GM12878 (cell line): ENCODE results near the gene SCARB2. TPM values are rescaled to one million over a fixed set of nuclear protein-coding genes. Genes with fewer than 3 reads are reported as not detected.

Experiments
- ATAC-seq: fragments of 200-7000 bp; cut with Tn5 transposase; 3 replicates; pipeline ENCODE4 v1.9.1; 2020; ENCODE audit warnings: mild to moderate bottlenecking, moderate library complexity
- BruUV-seq: library from RNA; stranded (reverse); fragments of 400-500 nt; replicated peaks from 2 replicates; lab custom pipeline; 2021; lab: Mats Ljungman, UMichigan
- CTCF ChIA-PET: fragments of 300-600 bp; sonication (Branson Sonifier 250); formaldehyde crosslinking; extraction: SDS; loops from one replicate; lab custom pipeline; 2021; ENCODE audit warnings: inconsistent platforms; lab: Yijun Ruan, JAX
- POLR2A ChIA-PET: fragments of 350-600 bp; formaldehyde crosslinking; extraction: SDS; loops from one replicate; lab custom pipeline; 2021; ENCODE audit warnings: inconsistent platforms; lab: Charles Lee
- RAD21 ChIA-PET: fragments of 300-600 bp; sonication (Branson Sonifier 250); formaldehyde crosslinking; loops from one replicate; lab custom pipeline; 2023; ENCODE audit warnings: antibody characterized with exemption; ENCODE audit not compliant: unreplicated experiment; lab: Charles Lee
- SMC1A ChIA-PET: fragments of 300-600 bp; sonication (Branson Sonifier 250); formaldehyde crosslinking; loops from one replicate; lab custom pipeline; 2023; ENCODE audit not compliant: unreplicated experiment, uncharacterized antibody; lab: Charles Lee
- DNase-seq: peaks from one replicate; pipeline ENCODE4 v3.0.0-alpha.2; 2011; ENCODE audit warnings: low read depth, low spot score
- FAIRE-seq: peaks from 3 replicates; lab custom pipeline; 2011; peaks lifted over from hg19 to GRCh38; lab: Jason Lieb, UNC
- H2AFZ ChIP-seq: 2 replicates; pipeline ENCODE4 v1.6.0; 2011; ENCODE audit warnings: low read depth, low read length, control low read depth; ENCODE audit not compliant: control insufficient read depth
- H3K27ac ChIP-seq: 2 replicates; pipeline ENCODE4 v1.5.1; 2011; ENCODE audit warnings: control low read depth; ENCODE audit not compliant: control insufficient read depth, insufficient read depth
- H3K27me3 ChIP-seq, 2 experiments: replicated peaks in 1 of 2; 2 replicates each; pipeline versions ENCODE4 v1.6.0 to v1.6.1; 2011; ENCODE audit warnings: low read length in 1 of 2; ENCODE audit not compliant: control insufficient read depth in 2 of 2, insufficient read depth in 2 of 2
- H3K36me3 ChIP-seq, 2 experiments: 2 replicates each; pipeline ENCODE4 v1.5.1; 2011; ENCODE audit warnings: low read length in 1 of 2; ENCODE audit not compliant: control insufficient read depth in 2 of 2, insufficient read depth in 2 of 2
- H3K4me1 ChIP-seq: 2 replicates; pipeline ENCODE4 v1.6.1; 2011; ENCODE audit warnings: mild to moderate bottlenecking, low read length, moderate library complexity, mixed read lengths; ENCODE audit not compliant: control insufficient read depth, insufficient read depth
- H3K4me2 ChIP-seq: 2 replicates; pipeline ENCODE4 v1.6.0; 2011; ENCODE audit warnings: control low read depth; ENCODE audit not compliant: control insufficient read depth, insufficient read depth
- H3K4me3 ChIP-seq: fragments of 200-600 bp; sonication (generic); 2 replicates; pipeline ENCODE4 v1.5.1; 2016
- H3K79me2 ChIP-seq: 2 replicates; pipeline ENCODE4 v1.6.0; 2011; ENCODE audit warnings: low read length; ENCODE audit not compliant: control insufficient read depth, insufficient read depth
- H3K9ac ChIP-seq: 2 replicates; pipeline ENCODE4 v1.8.0; 2011; ENCODE audit warnings: low read length, control low read depth, mixed read lengths; ENCODE audit not compliant: control insufficient read depth, insufficient read depth
- H3K9me3 ChIP-seq: replicated peaks from 3 replicates; pipeline ENCODE4 v1.5.1; 2011; ENCODE audit warnings: mild to moderate bottlenecking, low read length; ENCODE audit not compliant: control insufficient read depth, insufficient read depth
- H4K20me1 ChIP-seq: 2 replicates; pipeline ENCODE4 v1.6.0; 2011; ENCODE audit not compliant: control insufficient read depth, insufficient read depth
- BRCA1 ChIP-seq: IDR thresholded peaks from 2 replicates; pipeline ENCODE4 v1.6.1; 2011; ENCODE audit warnings: low read depth, low read length, improper control_type of control experiment
- POLR2A ChIP-seq: IDR thresholded peaks from 2 replicates; pipeline ENCODE4 v1.6.1; 2011; ENCODE audit warnings: low read depth, mild to moderate bottlenecking, low read length
- RAD21 ChIP-seq: IDR thresholded peaks from 2 replicates; pipeline ENCODE4 v1.6.1; 2011; ENCODE audit warnings: mild to moderate bottlenecking, low read depth, low read length, moderate library complexity; ENCODE audit not compliant: insufficient read depth
- STAT3 ChIP-seq: IDR thresholded peaks from 2 replicates; pipeline ENCODE4 v1.6.1; 2011; ENCODE audit warnings: low read depth, low read length, improper control_type of control experiment
- WGBS: methylation state at CpG from one replicate; pipeline ENCODE4 v1.1.6; 2016; ENCODE audit warnings: low lambda C conversion rate; ENCODE audit not compliant: insufficient replicate concordance, insufficient coverage; ENCODE audit errors: missing lambda C conversion rate; 5-methylcytosine and 5-hydroxymethylcytosine counted together
- in situ Hi-C: fragments of 300-500 bp; cut with MboI; formaldehyde crosslinking; loops from 9 replicates; pipeline ENCODE4 v1.14.3; 2018; ENCODE audit warnings: mixed read lengths
- intact Hi-C: fragments of 100-400 bp; cut with micrococcal nuclease; formaldehyde crosslinking; loops from one replicate; pipeline ENCODE4 v1.14.2; 2022; ENCODE audit not compliant: unreplicated experiment
- polyA plus RNA-seq, 11 experiments: library from polyadenylated mRNA; depleted of rRNA in 4 of 11; unstranded in 6 of 11; stranded (reverse) in 5 of 11; fragments of >200 nt; fragmentation: Nextera tagmentation in 4 of 11; fragmentation: Illumina TruSeq in 1 of 11; extraction: Ambion mirVana in 4 of 11; extraction: Trizol in 1 of 11; gene quantifications; 1 replicate in 1 of 11; 2 replicates in 10 of 11; pipeline versions ENCODE4 v1.2.1 to v1.2.3, GENCODE V29; 2011 to 2016; ENCODE audit warnings: inconsistent platforms in 2 of 11, missing spikeins in 2 of 11, low read depth in 1 of 11
- total RNA-seq, 4 experiments: library from RNA; depleted of rRNA in 3 of 4; stranded (reverse); fragments of >200 nt in 3 of 4; fragmentation: Illumina TruSeq in 1 of 4; extraction: Trizol in 1 of 4; gene quantifications; 2 replicates each; pipeline versions ENCODE4 v1.2.1 to v1.2.3, GENCODE V29; 2013 to 2021

SCARB2 gene
- total and polyA plus RNA-seq, 10 of the 15 experiments (the other 5 are each of a cell fraction or from before 2014, with no cell fraction given) = 2.1 to 11.7 (median 9.5) TPM

DNA sequence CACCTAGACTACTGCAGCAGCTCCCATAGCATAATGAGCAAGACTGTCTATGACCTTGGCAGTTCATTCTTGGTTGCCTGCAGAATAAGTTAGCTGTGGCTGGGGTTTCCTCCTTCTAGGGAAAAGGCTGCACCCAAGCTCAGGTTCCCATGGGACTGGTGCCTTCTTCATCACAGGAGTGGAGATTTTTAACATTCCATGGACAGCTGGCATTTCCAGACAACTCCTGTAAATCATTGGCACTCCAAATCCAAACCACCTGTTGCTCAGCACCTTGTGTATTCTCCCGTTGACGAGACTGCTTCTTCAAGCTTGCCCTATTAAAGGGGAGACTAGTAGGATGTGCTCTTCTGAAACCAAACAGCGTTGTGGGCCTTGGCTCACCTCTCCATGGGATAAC, 57.6 kb downstream of the SCARB2 start:
- Histone ChIP-seq H3K9ac (no peak overlapping the region), H3K9me3 (no peaks in the 10 kb centered on the region), H3K36me3 (no peaks in the 10 kb centered on the region), H2AFZ (no peak overlapping the region), H3K4me2 (no peak overlapping the region), H3K4me3 (no peak overlapping the region), H3K27me3 (no peaks in the 10 kb centered on the region), H3K27ac (no peak overlapping the region), H4K20me1 (no peaks in the 10 kb centered on the region), H3K79me2 (no peaks in the 10 kb centered on the region), H3K4me1 (no peaks in the 10 kb centered on the region)
- SMC1A ChIA-PET = interaction anchor here (0.6 to 0.7 kb wide), 3 partner anchors 23 to 163 kb away, joined by 3 read pairs; no protein-coding TSS in a partner anchor
- intact Hi-C loops = no loop called here
- BruUV-seq = no TSS peak
- POLR2A ChIA-PET = no interaction called here
- ATAC-seq (no peak), DNase-seq (no peak), FAIRE-seq (no peak)
- in situ Hi-C loops = no loop called here
- CTCF ChIA-PET = interaction anchor here (0.7 kb wide), 2 partner anchors 25 to 40 kb away, joined by 3 read pairs; no protein-coding TSS in a partner anchor
- TF ChIP-seq POLR2A = no peak
- TF ChIP-seq BRCA1 = no peak
- RAD21 ChIA-PET = interaction anchor here (0.9 kb wide), 1 partner anchor 24 kb away, joined by 4 read pairs; no protein-coding TSS in a partner anchor
- WGBS = 89% methylated on average over 3 of the region's 3 CpGs

DNA sequence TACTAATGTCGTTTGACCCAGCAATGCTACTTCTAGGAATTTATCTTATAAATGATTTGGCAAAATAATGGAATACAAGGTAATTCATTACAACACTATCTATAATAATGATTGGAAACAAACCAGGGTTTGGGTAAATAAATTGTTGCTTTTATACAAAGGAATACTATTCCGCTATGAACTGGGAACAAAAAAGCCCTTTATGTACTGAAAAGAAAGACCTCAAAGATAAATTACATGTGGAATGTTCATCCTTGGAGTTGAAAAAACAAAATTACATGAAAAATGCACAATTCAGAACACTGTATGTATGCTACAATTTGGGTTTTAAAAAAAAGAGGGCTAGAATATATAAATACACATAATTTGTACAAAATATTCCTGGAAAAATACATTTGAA, 60.3 kb downstream of the SCARB2 start:
- WGBS = 70% methylated on average over 2 of the region's 2 CpGs
- no peak for TF ChIP-seq STAT3
- no peak for TF ChIP-seq RAD21
- no peak for DNase-seq
- intact Hi-C loops = no loop called here
- Histone ChIP-seq H3K79me2 (peaks cover 8% of the 10 kb centered on the region), H2AFZ (no peak overlapping the region), H3K9me3 (no peaks in the 10 kb centered on the region), H3K27ac (no peak overlapping the region), H3K4me2 (no peak overlapping the region), H3K9ac (no peak overlapping the region), H3K27me3 (no peaks in the 10 kb centered on the region), H3K4me1 (no peaks in the 10 kb centered on the region), H4K20me1 (no peaks in the 10 kb centered on the region), H3K4me3 (no peak overlapping the region), H3K36me3 (no peaks in the 10 kb centered on the region; a peak in 1 of 4 replicates)
- no TSS peak for BruUV-seq
- in situ Hi-C loops = no loop called here
- no peak for FAIRE-seq
- ChIA-PET CTCF (interaction anchor here (0.6 kb wide), 1 partner anchor 906 kb away, joined by 3 read pairs; no protein-coding TSS in a partner anchor), POLR2A (no interaction called here), SMC1A (no interaction called here), RAD21 (no interaction called here)
- no peak for ATAC-seq
